Fibroblast of lung (primary cell): ENCODE data around the gene GAL3ST2. TPM values are rescaled to one million over a fixed set of nuclear protein-coding genes. Genes with fewer than 3 reads are reported as not detected.
"Not testable (repeated sequence)": the region's sequence is repeated elsewhere in the genome, so short reads cannot be mapped to it uniquely, and the experiment has no call there.

Experiments
- DNase-seq, 2 donors: peaks; one replicate each; pipeline versions ENCODE4 v3.0.0 to v3.0.0-alpha.2; 2010; ENCODE audit warnings: low read depth in 2 of 2
- H2AFZ ChIP-seq: 2 replicates; pipeline ENCODE4 v1.5.1; 2012; ENCODE audit warnings: low read length, control low read depth, inconsistent platforms
- H3K27ac ChIP-seq: 2 replicates; pipeline ENCODE4 v1.5.1; 2011; ENCODE audit warnings: low read length, control low read depth; ENCODE audit not compliant: insufficient read depth
- H3K27me3 ChIP-seq: 2 replicates; pipeline ENCODE4 v1.5.1; 2011; ENCODE audit warnings: mild to moderate bottlenecking, low read length; ENCODE audit not compliant: control insufficient read depth, insufficient read depth
- H3K36me3 ChIP-seq: 2 replicates; pipeline ENCODE4 v1.5.1; 2011; ENCODE audit warnings: low read length; ENCODE audit not compliant: control insufficient read depth, insufficient read depth
- H3K4me1 ChIP-seq: 2 replicates; pipeline ENCODE4 v1.5.1; 2011; ENCODE audit warnings: low read length; ENCODE audit not compliant: control insufficient read depth, insufficient read depth; ENCODE audit errors: extremely low read depth
- H3K4me2 ChIP-seq: 2 replicates; pipeline ENCODE4 v1.5.1; 2011; ENCODE audit warnings: low read length, control low read depth; ENCODE audit not compliant: insufficient read depth; ENCODE audit errors: extremely low read depth
- H3K4me3 ChIP-seq, 4 experiments: fragments of 200-600 bp in 1 of 4; sonication (generic) in 1 of 4; replicated peaks in 1 of 4; 2 replicates each; pipeline ENCODE4 v1.5.1; 2011 to 2016; ENCODE audit warnings: low read length in 4 of 4, low read depth in 3 of 4, mild to moderate bottlenecking in 3 of 4, control low read depth in 2 of 4, inconsistent platforms in 1 of 4, mixed read lengths in 1 of 4; ENCODE audit not compliant: insufficient read depth in 1 of 4; ENCODE audit errors: control extremely low read depth in 1 of 4
- H3K79me2 ChIP-seq: 2 replicates; pipeline ENCODE4 v1.5.1; 2012; ENCODE audit warnings: mild to moderate bottlenecking, low read length, inconsistent platforms; ENCODE audit not compliant: control insufficient read depth, insufficient read depth
- H3K9ac ChIP-seq: 2 replicates; pipeline ENCODE4 v1.5.1; 2011; ENCODE audit warnings: mild to moderate bottlenecking, low read length, control low read depth; ENCODE audit not compliant: insufficient read depth
- H3K9me3 ChIP-seq: 2 replicates; pipeline ENCODE4 v1.5.1; 2012; ENCODE audit warnings: low read depth, low read length; ENCODE audit not compliant: control insufficient read depth, insufficient read depth
- H4K20me1 ChIP-seq: 2 replicates; pipeline ENCODE4 v1.5.1; 2011; ENCODE audit warnings: low read length; ENCODE audit not compliant: control insufficient read depth, insufficient read depth; ENCODE audit errors: extremely low read depth
- CTCF ChIP-seq, 2 donors: IDR thresholded peaks in 1 of 2; conservative IDR thresholded peaks in 1 of 2; 1 replicate in 1 of 2; 2 replicates in 1 of 2; pipeline ENCODE4 v1.5.1; 2011 to 2012; ENCODE audit warnings: low read length in 2 of 2, control low read depth in 1 of 2, inconsistent platforms in 1 of 2, low read depth in 1 of 2, mild to moderate bottlenecking in 1 of 2
- EZH2 ChIP-seq: IDR thresholded peaks from 2 replicates; pipeline ENCODE4 v1.5.1; 2012; ENCODE audit warnings: low read length, control low read depth, mild to moderate bottlenecking; ENCODE audit errors: missing control alignments
- polyA plus RNA-seq, 2 donors: library from polyadenylated mRNA; depleted of rRNA in 1 of 2; stranded (reverse) in 1 of 2; unstranded in 1 of 2; fragments of >200 nt; gene quantifications; 2 replicates each; pipeline ENCODE4 v1.2.1, GENCODE V29; 2011 to 2012; ENCODE audit warnings: missing spikeins in 1 of 2
- total RNA-seq: library from RNA; depleted of rRNA; stranded (reverse); fragments of >200 nt; gene quantifications from 2 replicates; pipeline ENCODE4 v1.2.1, GENCODE V29; 2014

Gene GAL3ST2
- total and polyA plus RNA-seq, 2 donors (not counting 1 experiment from before 2014, with no cell fraction given): 0.17 TPM; not detected in 1

- Histone ChIP-seq H2AFZ (no peak overlapping the region), H3K9me3 (no peaks in the 10 kb centered on the region), H3K27ac (no peak overlapping the region), H3K4me3 (no peak overlapping the region), H4K20me1 (no peaks in the 10 kb centered on the region), H3K79me2 (no peaks in the 10 kb centered on the region), H3K4me1 (no peaks in the 10 kb centered on the region), H3K36me3 (no peaks in the 10 kb centered on the region), H3K9ac (no peak overlapping the region), H3K4me2 (no peak overlapping the region), H3K27me3 (no peaks in the 10 kb centered on the region)
- no peak for TF ChIP-seq CTCF (conservative IDR thresholded peaks at IDR 0.05 in 1 of 2, IDR thresholded peaks at IDR 0.05 in 1 of 2; ENCODE audit: low read depth in 1 of 2, low read length in 2 of 2)
- no peak for DNase-seq
Measured at GRCh38 chr2:241798081-241798630, 21.5 kb downstream of the GAL3ST2 start.

GRCh38 chr2:241798631-241799521 is 22.3 kb downstream of the GAL3ST2 start:
- Histone ChIP-seq H4K20me1 (no peaks in the 10 kb centered on the region), H2AFZ (no peak overlapping the region), H3K27ac (no peak overlapping the region), H3K9ac (no peak overlapping the region), H3K4me2 (no peak overlapping the region), H3K36me3 (no peaks in the 10 kb centered on the region), H3K27me3 (no peaks in the 10 kb centered on the region), H3K79me2 (no peaks in the 10 kb centered on the region), H3K4me3 (no peak overlapping the region), H3K9me3 (no peaks in the 10 kb centered on the region), H3K4me1 (no peaks in the 10 kb centered on the region)
- DNase-seq: no peak
- TF ChIP-seq EZH2: no peak
- TF ChIP-seq CTCF (conservative IDR thresholded peaks at IDR 0.05 in 1 of 2, IDR thresholded peaks at IDR 0.05 in 1 of 2; ENCODE audit: low read depth in 1 of 2, low read length in 2 of 2): no peak

DNA sequence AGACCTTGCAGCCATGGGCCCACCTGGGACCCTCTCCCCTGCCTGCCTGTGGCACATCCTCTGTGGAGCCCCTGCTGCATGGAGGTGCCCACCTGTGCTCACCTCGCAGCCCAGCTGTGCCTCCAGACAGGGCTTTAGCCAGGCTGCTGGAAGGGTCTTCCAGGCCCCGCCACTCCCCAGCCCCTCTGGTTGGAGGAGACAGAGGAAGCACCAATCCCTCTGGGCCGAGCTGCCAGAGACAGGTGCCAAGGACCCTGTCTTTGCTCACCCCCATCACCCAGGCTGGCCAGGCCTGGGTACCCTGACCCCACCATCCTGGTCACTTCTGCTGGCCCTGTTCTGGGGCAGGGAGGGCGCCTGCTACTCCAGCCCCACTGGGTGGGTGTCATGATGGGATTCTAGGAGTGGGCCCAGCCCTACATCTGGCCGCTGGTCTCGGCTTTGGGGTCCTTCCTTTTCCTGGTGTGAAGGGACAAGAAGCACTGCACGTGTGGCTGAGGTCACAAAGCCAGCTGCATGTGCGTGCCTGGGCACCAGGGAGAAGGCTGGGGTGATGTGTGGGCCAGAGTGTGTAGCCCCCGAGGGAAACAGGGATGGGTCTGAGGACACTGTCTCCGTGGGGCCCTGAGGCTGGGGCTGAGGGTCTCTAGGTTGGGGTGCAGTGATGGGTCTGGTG is 23.0 kb downstream of the GAL3ST2 start:
- Histone ChIP-seq H3K9ac (no peak overlapping the region), H3K79me2 (no peaks in the 10 kb centered on the region), H3K9me3 (no peaks in the 10 kb centered on the region), H3K4me3 (no peak overlapping the region), H3K27me3 (no peaks in the 10 kb centered on the region), H3K4me1 (peaks cover 3% of the 10 kb centered on the region), H3K27ac (no peak overlapping the region), H4K20me1 (no peaks in the 10 kb centered on the region), H3K4me2 (no peak overlapping the region), H2AFZ (no peak overlapping the region), H3K36me3 (no peaks in the 10 kb centered on the region)
- no peak for DNase-seq
- TF ChIP-seq CTCF (conservative IDR thresholded peaks at IDR 0.05 in 1 of 2, IDR thresholded peaks at IDR 0.05 in 1 of 2; ENCODE audit: low read depth in 1 of 2, low read length in 2 of 2) (no peak), EZH2 (no peak)

DNA sequence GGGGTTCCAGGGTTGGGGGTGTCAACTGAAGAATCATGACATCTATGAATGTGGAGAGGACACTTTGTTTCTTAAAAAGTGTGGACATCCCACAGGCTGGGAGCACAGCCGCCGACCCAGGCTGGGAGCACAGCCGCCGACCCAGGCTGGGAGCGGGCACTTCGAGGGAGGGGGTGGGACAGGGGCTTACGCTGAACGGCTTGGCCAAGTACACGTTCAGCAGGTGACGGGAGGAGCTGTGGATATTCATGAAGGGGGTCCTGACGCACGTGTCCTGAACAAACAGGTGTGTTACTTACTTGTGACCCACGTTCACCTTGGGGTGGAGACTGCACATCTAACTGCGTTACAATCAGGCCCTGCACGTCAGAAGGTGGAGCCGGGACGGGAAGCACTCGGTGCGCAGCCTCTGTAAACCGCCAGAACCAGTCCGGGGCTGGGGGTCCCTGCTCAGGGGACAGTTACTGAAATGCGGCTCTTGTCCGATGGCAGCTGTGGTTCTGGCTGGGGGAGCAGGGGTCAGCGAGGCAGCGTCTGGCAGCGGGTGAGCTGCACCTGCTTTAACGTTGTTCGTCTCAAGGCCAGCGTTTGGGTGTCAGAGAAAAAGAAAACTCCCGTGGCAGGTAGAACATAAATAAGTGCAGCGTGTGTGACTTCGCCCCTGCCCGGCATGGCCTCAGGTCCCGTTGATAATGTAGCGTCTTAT is 23.7 kb downstream of the GAL3ST2 start:
- H3K36me3 ChIP-seq, H2AFZ ChIP-seq, H3K4me2 ChIP-seq, H3K9me3 ChIP-seq, H3K27me3 ChIP-seq, H3K4me3 ChIP-seq, H3K9ac ChIP-seq, DNase-seq, H3K79me2 ChIP-seq, H4K20me1 ChIP-seq, H3K4me1 ChIP-seq, H3K27ac ChIP-seq: not testable (repeated sequence)
